Hepatocyte (in vitro differentiated cells): ENCODE data around the gene CENPP. TPM values are rescaled to one million over a fixed set of nuclear protein-coding genes. Genes with fewer than 3 reads are reported as not detected.

Source experiments
- DNase-seq: peaks from one replicate; pipeline ENCODE4 v3.0.0-alpha.2; 2016; ENCODE audit warnings: low spot score
- H2AFZ ChIP-seq: fragments of 200-600 bp; sonication (generic); 2 replicates; pipeline ENCODE4 v1.6.0; 2016; ENCODE audit warnings: antibody characterized with exemption, mild to moderate bottlenecking
- H3K27ac ChIP-seq: fragments of 200-600 bp; sonication (generic); 2 replicates; pipeline ENCODE4 v1.5.1; 2016; ENCODE audit warnings: mild to moderate bottlenecking
- H3K27me3 ChIP-seq: fragments of 200-600 bp; sonication (generic); 2 replicates; pipeline ENCODE4 v1.6.1; 2016
- H3K36me3 ChIP-seq: fragments of 200-600 bp; sonication (generic); replicated peaks from 2 replicates; pipeline ENCODE4 v1.5.1; 2016; ENCODE audit warnings: low read depth; ENCODE audit not compliant: insufficient read depth
- H3K4me1 ChIP-seq: fragments of 200-600 bp; sonication (generic); 2 replicates; pipeline ENCODE4 v1.5.1; 2016; ENCODE audit warnings: mild to moderate bottlenecking, moderate library complexity; ENCODE audit not compliant: insufficient read depth
- H3K4me2 ChIP-seq: fragments of 200-600 bp; sonication (generic); 2 replicates; pipeline ENCODE4 v1.6.0; 2016
- H3K4me3 ChIP-seq: fragments of 200-600 bp; sonication (generic); 2 replicates; pipeline ENCODE4 v1.5.1; 2016; ENCODE audit warnings: mild to moderate bottlenecking
- H3K79me2 ChIP-seq: fragments of 200-600 bp; sonication (generic); 2 replicates; pipeline ENCODE4 v1.6.0; 2017; ENCODE audit warnings: mild to moderate bottlenecking
- H3K9me2 ChIP-seq: fragments of 200-600 bp; sonication (generic); replicated peaks from 2 replicates; pipeline ENCODE4 v1.6.0; 2017; ENCODE audit warnings: mild to moderate bottlenecking; ENCODE audit not compliant: insufficient read depth
- H3K9me3 ChIP-seq: fragments of 200-600 bp; sonication (generic); 2 replicates; pipeline ENCODE4 v1.5.1; 2016; ENCODE audit warnings: low read depth, mild to moderate bottlenecking
- H4K20me1 ChIP-seq: fragments of 200-600 bp; sonication (generic); 2 replicates; pipeline ENCODE4 v1.6.0; 2016; ENCODE audit warnings: mild to moderate bottlenecking; ENCODE audit not compliant: insufficient read depth, poor library complexity, severe bottlenecking
- CTCF ChIP-seq: fragments of 200-600 bp; sonication (generic); IDR thresholded peaks from 2 replicates; pipeline ENCODE4 v1.5.1; 2016; ENCODE audit warnings: antibody characterized with exemption, mild to moderate bottlenecking; ENCODE audit not compliant: poor library complexity
- EZH2 ChIP-seq: fragments of 200-600 bp; sonication (generic); IDR thresholded peaks from 2 replicates; pipeline ENCODE4 v1.6.1; 2016; ENCODE audit warnings: antibody characterized with exemption, mild to moderate bottlenecking, borderline replicate concordance
- EZH2phosphoT487 ChIP-seq: fragments of 200-600 bp; sonication (generic); IDR thresholded peaks from one replicate; pipeline ENCODE4 v1.6.1; 2018; ENCODE audit warnings: antibody characterized with exemption, mild to moderate bottlenecking, low read depth, moderate library complexity; ENCODE audit not compliant: unreplicated experiment, severe bottlenecking
- WGBS: methylation state at CpG from one replicate; pipeline ENCODE4 v1.1.6; 2016; ENCODE audit warnings: low lambda C conversion rate; ENCODE audit errors: missing lambda C conversion rate; 5-methylcytosine and 5-hydroxymethylcytosine counted together
- microRNA-seq: library from miRNA; unstranded; fragments of <30 nt; microRNA quantifications from one replicate; pipeline ENCODE4, GENCODE V29; 2017
- polyA plus RNA-seq: library from polyadenylated mRNA; unstranded; fragments of >200 nt; fragmentation: Nextera tagmentation; extraction: Ambion mirVana; gene quantifications from 2 replicates; pipeline ENCODE4 v1.2.1, GENCODE V29; 2016
- small RNA-seq: library from RNA; depleted of rRNA; stranded (forward); fragments of <200 nt; gene quantifications from one replicate; pipeline ENCODE3, GENCODE V24; 2014
- total RNA-seq: library from RNA; depleted of rRNA; stranded (reverse); fragments of >200 nt; gene quantifications from 2 replicates; pipeline ENCODE4 v1.2.3, GENCODE V29; 2014

The CENPP gene
- total and polyA plus RNA-seq, 2 experiments from 2014 or later: 5.1 to 5.9 TPM

GRCh38 chr9:92666912-92667532, 341.3 kb downstream of the CENPP start:
- Histone ChIP-seq H3K27ac (no peak overlapping the region), H3K4me1 (peaks cover 12% of the 10 kb centered on the region), H4K20me1 (peaks cover 18% of the 10 kb centered on the region), H3K9me3 (no peaks in the 10 kb centered on the region), H3K27me3 (no peaks in the 10 kb centered on the region), H3K4me2 (no peak overlapping the region), H3K4me3 (no peak overlapping the region), H2AFZ (no peak overlapping the region), H3K79me2 (peaks cover 72% of the 10 kb centered on the region), H3K36me3 (no peaks in the 10 kb centered on the region), H3K9me2 (no peaks in the 10 kb centered on the region)
- 88% methylated on average over 8 of the region's 8 CpGs for WGBS
- no peak for DNase-seq
- TF ChIP-seq EZH2 (no peak), EZH2phosphoT487 (no peak), CTCF (no peak)

GRCh38 chr9:92668746-92669526, 343.2 kb downstream of the CENPP start:
- Histone ChIP-seq H3K27me3 (no peaks in the 10 kb centered on the region), H2AFZ (peak overlapping the region; percentile 81), H3K79me2 (peaks cover 52% of the 10 kb centered on the region), H4K20me1 (peaks cover 18% of the 10 kb centered on the region), H3K27ac (peak overlapping the region; percentile 94), H3K4me2 (peak overlapping the region; percentile 96), H3K9me2 (no peaks in the 10 kb centered on the region), H3K4me1 (peaks cover 12% of the 10 kb centered on the region), H3K9me3 (no peaks in the 10 kb centered on the region), H3K36me3 (no peaks in the 10 kb centered on the region), H3K4me3 (peak overlapping the region; percentile 38)
- TF ChIP-seq EZH2: no peak
- TF ChIP-seq CTCF: no peak
- no peak for TF ChIP-seq EZH2phosphoT487
- peak; percentile 77 for DNase-seq
- 18% methylated on average over 14 of the region's 14 CpGs for WGBS

GRCh38 chr9:92669527-92669889, 343.8 kb downstream of the CENPP start:
- no peaks in the 10 kb centered on the region for H3K9me3 ChIP-seq
- peak; percentile 57 for DNase-seq
- H3K4me2 ChIP-seq: peak overlapping the region; percentile 96
- H3K4me1 ChIP-seq: peaks cover 12% of the 10 kb centered on the region
- no peaks in the 10 kb centered on the region for H3K9me2 ChIP-seq
- H4K20me1 ChIP-seq: peaks cover 16% of the 10 kb centered on the region
- peaks cover 47% of the 10 kb centered on the region for H3K79me2 ChIP-seq
- WGBS: under 1% methylated on average over 16 of the region's 29 CpGs
- TF ChIP-seq EZH2 (no peak), EZH2phosphoT487 (no peak), CTCF (no peak)
- H3K27me3 ChIP-seq: no peaks in the 10 kb centered on the region
- peak overlapping the region; percentile 38 for H3K4me3 ChIP-seq
- H2AFZ ChIP-seq: peak overlapping the region; percentile 81
- H3K36me3 ChIP-seq: no peaks in the 10 kb centered on the region
- H3K27ac ChIP-seq: peak overlapping the region; percentile 94

Small RNAs within 50 kb of the gene (microRNA-seq; reads per million reads assigned to microRNA genes)
- gene MIR3651: 1.8 reads per million
- not detected for gene MIR4670

Small RNAs within 50 kb of the gene (small RNA-seq; reads per million reads assigned to genes)
- gene AL157827.1 (not detected), gene MIR3651 (not detected), gene MIR4670 (not detected), gene SNORA84 (0.62 reads per million, percentile 50 among the genes with 10 or more reads in this experiment)

Other genes starting within 250 kb of the CENPP start
- 101 and 102 TPM in 2 replicates for gene SPTLC1, start 210.5 kb upstream of the CENPP start, total RNA-seq
- 67.6 and 76.8 TPM in 2 replicates for gene SPTLC1, start 210.5 kb upstream of the CENPP start, polyA plus RNA-seq
- 158 and 180 TPM in 2 replicates for gene IARS1, start 32.3 kb upstream of the CENPP start, total RNA-seq
- gene IARS1, start 32.3 kb upstream of the CENPP start, polyA plus RNA-seq: 74.4 and 76.7 TPM in 2 replicates
- gene NOL8, start 603 bp upstream of the CENPP start, total RNA-seq: 17.3 and 28.9 TPM in 2 replicates
- 17.5 and 25.6 TPM in 2 replicates for gene NOL8, start 603 bp upstream of the CENPP start, polyA plus RNA-seq
- gene OGN, start 78.6 kb downstream of the CENPP start, total RNA-seq: 43.5 and 56.6 TPM in 2 replicates
- 12.6 and 16.7 TPM in 2 replicates for gene OGN, start 78.6 kb downstream of the CENPP start, polyA plus RNA-seq
- gene OMD, start 98.5 kb downstream of the CENPP start, total RNA-seq: 0.17 and 0.28 TPM in 2 replicates
- gene OMD, start 98.5 kb downstream of the CENPP start, polyA plus RNA-seq: 0.18 and 0.47 TPM in 2 replicates
- gene ASPN, start 156.6 kb downstream of the CENPP start, total RNA-seq: 33.6 and 35.3 TPM in 2 replicates
- gene ASPN, start 156.6 kb downstream of the CENPP start, polyA plus RNA-seq: 12.5 and 14.0 TPM in 2 replicates
- gene ECM2, start 210.0 kb downstream of the CENPP start, total RNA-seq: 15.9 and 20.8 TPM in 2 replicates
- gene ECM2, start 210.0 kb downstream of the CENPP start, polyA plus RNA-seq: 1.1 and 4.0 TPM in 2 replicates